Mesendoderm (in vitro differentiated cells): ENCODE measurements around the gene SLC66A1.

Experiments
- DNase-seq: peaks from one replicate; pipeline ENCODE4 v3.0.0; 2013
- H2AK5ac ChIP-seq: 2 replicates; pipeline ENCODE4 v1.6.1; 2013; ENCODE audit warnings: low read length, inconsistent platforms
- H2BK120ac ChIP-seq: 2 replicates; pipeline ENCODE4 v1.6.1; 2013; ENCODE audit warnings: low read depth, mild to moderate bottlenecking, low read length, moderate library complexity, mixed read lengths
- H2BK15ac ChIP-seq: replicated peaks from 2 replicates; pipeline ENCODE4 v1.6.1; 2013; ENCODE audit warnings: low read depth, mild to moderate bottlenecking, moderate library complexity
- H2BK5ac ChIP-seq: 2 replicates; pipeline ENCODE4 v1.6.1; 2013; ENCODE audit warnings: low read length, inconsistent platforms
- H3K18ac ChIP-seq: 2 replicates; pipeline ENCODE4 v1.6.1; 2013; ENCODE audit warnings: mild to moderate bottlenecking, low read length, mixed read lengths
- H3K23ac ChIP-seq: one replicate; pipeline ENCODE4 v1.6.1; 2013; ENCODE audit warnings: low read length
- H3K27ac ChIP-seq: 2 replicates; pipeline ENCODE4 v1.5.1; 2013; ENCODE audit warnings: low read depth, mild to moderate bottlenecking, inconsistent platforms, low read length, moderate library complexity
- H3K27me3 ChIP-seq: 2 replicates; pipeline ENCODE4 v1.6.1; 2013; ENCODE audit warnings: low read length, control low read depth, mild to moderate bottlenecking, inconsistent platforms; ENCODE audit not compliant: insufficient read depth, poor library complexity
- H3K36me3 ChIP-seq: 2 replicates; pipeline ENCODE4 v1.6.1; 2013; ENCODE audit warnings: low read length, inconsistent platforms; ENCODE audit not compliant: control insufficient read depth, insufficient read depth
- H3K4ac ChIP-seq: one replicate; pipeline ENCODE4 v1.6.1; 2013; ENCODE audit warnings: low read depth, mild to moderate bottlenecking, low read length, moderate library complexity
- H3K4me1 ChIP-seq: 2 replicates; pipeline ENCODE4 v1.6.1; 2013; ENCODE audit warnings: low read depth, low read length, inconsistent platforms; ENCODE audit not compliant: control insufficient read depth
- H3K4me2 ChIP-seq: 2 replicates; pipeline ENCODE4 v1.6.1; 2013; ENCODE audit warnings: low read length
- H3K4me3 ChIP-seq: 2 replicates; pipeline ENCODE4 v1.5.1; 2013; ENCODE audit warnings: mild to moderate bottlenecking, low read length
- H3K56ac ChIP-seq: one replicate; pipeline ENCODE4 v1.6.1; 2013; ENCODE audit warnings: low read length
- H3K79me1 ChIP-seq: 2 replicates; pipeline ENCODE4 v1.6.1; 2013; ENCODE audit warnings: low read length, inconsistent platforms
- H3K79me2 ChIP-seq: 2 replicates; pipeline ENCODE4 v1.6.1; 2013; ENCODE audit warnings: mild to moderate bottlenecking, low read length; ENCODE audit not compliant: control insufficient read depth, insufficient read depth
- H3K9ac ChIP-seq: 2 replicates; pipeline ENCODE4 v1.6.1; 2013; ENCODE audit warnings: low read length, inconsistent platforms
- H4K5ac ChIP-seq: one replicate; pipeline ENCODE4 v1.6.1; 2013; ENCODE audit warnings: low read length
- H4K8ac ChIP-seq: one replicate; pipeline ENCODE4 v1.6.1; 2013; ENCODE audit warnings: low read depth, mild to moderate bottlenecking, control low read depth, low read length, moderate library complexity
- WGBS: extraction: QIAGEN DNeasy Blood & Tissue Kit; methylation state at CpG from one replicate; pipeline ENCODE4 v1.1.7; 2013; ENCODE audit warnings: low lambda C conversion rate, missing lambda C conversion rate; ENCODE audit not compliant: insufficient coverage; ENCODE audit errors: extremely low coverage; 5-methylcytosine and 5-hydroxymethylcytosine counted together

The SLC66A1 gene

DNA sequence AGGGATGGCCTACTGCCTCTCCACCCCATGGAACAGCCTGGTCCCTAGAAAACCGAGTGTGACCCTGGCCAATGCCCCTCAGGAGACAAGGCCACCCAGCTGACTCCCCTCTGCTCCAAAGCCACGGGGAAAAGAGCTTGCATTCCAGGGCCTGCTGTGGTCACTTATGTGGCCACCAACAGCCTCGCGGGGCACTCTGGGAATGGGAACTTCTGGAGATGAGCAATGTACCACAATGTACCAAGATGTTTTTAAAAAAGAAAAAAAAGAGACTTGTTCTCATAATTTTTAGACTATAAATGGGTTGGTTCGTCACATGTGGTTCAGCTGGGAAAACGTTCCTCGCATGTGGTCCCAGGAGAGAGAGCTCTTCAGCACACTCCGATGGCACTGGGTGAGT lies 62.8 kb downstream of the SLC66A1 start:
- no CpG with 5 or more reads among the region's 8 CpGs for WGBS
- no peak overlapping the region for H2BK15ac ChIP-seq
- DNase-seq = no peak
- H3K56ac ChIP-seq = no peak overlapping the region
- no peak overlapping the region for H3K9ac ChIP-seq
- no peak overlapping the region for H2AK5ac ChIP-seq
- H3K4me1 ChIP-seq = no peaks in the 10 kb centered on the region
- H3K4me3 ChIP-seq = no peak overlapping the region
- H3K27ac ChIP-seq = no peak overlapping the region
- H3K23ac ChIP-seq = no peak overlapping the region
- H2BK120ac ChIP-seq = no peak overlapping the region
- no peak overlapping the region for H3K4ac ChIP-seq
- H3K27me3 ChIP-seq = no peaks in the 10 kb centered on the region
- no peak overlapping the region for H3K4me2 ChIP-seq
- H4K8ac ChIP-seq = no peak overlapping the region
- H3K18ac ChIP-seq = no peak overlapping the region
- H2BK5ac ChIP-seq = no peak overlapping the region
- H3K36me3 ChIP-seq = peaks cover 2% of the 10 kb centered on the region
- H3K79me1 ChIP-seq = peaks cover 9% of the 10 kb centered on the region
- peaks cover 1% of the 10 kb centered on the region for H3K79me2 ChIP-seq
- H4K5ac ChIP-seq = no peak overlapping the region

DNA sequence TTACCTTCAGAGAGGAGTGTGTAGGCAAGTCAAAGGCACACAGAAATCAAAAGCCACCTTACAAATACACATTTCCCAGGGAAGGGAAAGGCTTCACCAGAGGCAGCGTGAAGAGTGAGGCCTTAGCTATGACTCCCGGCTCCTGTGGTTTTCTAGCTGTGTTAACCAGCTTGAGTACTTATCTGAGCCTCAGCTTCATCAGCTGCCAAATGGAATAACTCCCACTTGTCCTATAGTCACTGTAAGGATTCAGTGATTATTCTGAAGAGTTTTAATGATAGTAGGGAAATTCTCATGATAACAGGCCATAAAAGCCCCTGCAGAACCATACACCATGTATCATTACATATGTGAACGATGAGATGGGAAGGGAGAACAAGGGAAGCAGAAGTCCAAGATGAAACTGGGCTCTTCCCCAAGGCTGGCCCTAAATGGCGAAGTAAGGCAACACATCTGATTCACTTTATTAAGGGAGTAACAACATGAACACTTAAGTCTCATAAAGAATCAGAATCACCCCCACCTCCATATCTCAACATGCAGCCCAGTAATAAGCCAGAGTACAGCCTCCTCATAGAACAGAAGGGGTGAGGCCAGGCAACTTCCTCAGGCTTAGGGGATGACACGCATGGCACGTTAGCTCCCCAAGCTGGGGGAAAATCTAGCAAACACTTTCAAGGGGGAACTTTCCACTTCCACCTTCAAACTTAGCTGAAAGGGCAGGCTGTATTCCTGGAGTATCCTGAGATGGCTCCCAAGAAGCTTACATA lies 63.7 kb downstream of the SLC66A1 start:
- no peak overlapping the region for H2AK5ac ChIP-seq
- no peak overlapping the region for H2BK5ac ChIP-seq
- no peak overlapping the region for H2BK120ac ChIP-seq
- H3K79me2 ChIP-seq = no peaks in the 10 kb centered on the region
- no peak overlapping the region for H3K4me3 ChIP-seq
- no peak overlapping the region for H3K9ac ChIP-seq
- no peak overlapping the region for H4K8ac ChIP-seq
- H3K27me3 ChIP-seq = no peaks in the 10 kb centered on the region
- H2BK15ac ChIP-seq = no peak overlapping the region
- WGBS = no CpG with 5 or more reads among the region's 6 CpGs
- H4K5ac ChIP-seq = no peak overlapping the region
- H3K23ac ChIP-seq = no peak overlapping the region
- peaks cover under 1% of the 10 kb centered on the region for H3K79me1 ChIP-seq
- no peak overlapping the region for H3K56ac ChIP-seq
- H3K36me3 ChIP-seq = peaks cover 2% of the 10 kb centered on the region
- H3K4me1 ChIP-seq = no peaks in the 10 kb centered on the region
- no peak for DNase-seq
- H3K27ac ChIP-seq = no peak overlapping the region
- H3K4ac ChIP-seq = no peak overlapping the region
- H3K18ac ChIP-seq = no peak overlapping the region
- H3K4me2 ChIP-seq = no peak overlapping the region

DNA sequence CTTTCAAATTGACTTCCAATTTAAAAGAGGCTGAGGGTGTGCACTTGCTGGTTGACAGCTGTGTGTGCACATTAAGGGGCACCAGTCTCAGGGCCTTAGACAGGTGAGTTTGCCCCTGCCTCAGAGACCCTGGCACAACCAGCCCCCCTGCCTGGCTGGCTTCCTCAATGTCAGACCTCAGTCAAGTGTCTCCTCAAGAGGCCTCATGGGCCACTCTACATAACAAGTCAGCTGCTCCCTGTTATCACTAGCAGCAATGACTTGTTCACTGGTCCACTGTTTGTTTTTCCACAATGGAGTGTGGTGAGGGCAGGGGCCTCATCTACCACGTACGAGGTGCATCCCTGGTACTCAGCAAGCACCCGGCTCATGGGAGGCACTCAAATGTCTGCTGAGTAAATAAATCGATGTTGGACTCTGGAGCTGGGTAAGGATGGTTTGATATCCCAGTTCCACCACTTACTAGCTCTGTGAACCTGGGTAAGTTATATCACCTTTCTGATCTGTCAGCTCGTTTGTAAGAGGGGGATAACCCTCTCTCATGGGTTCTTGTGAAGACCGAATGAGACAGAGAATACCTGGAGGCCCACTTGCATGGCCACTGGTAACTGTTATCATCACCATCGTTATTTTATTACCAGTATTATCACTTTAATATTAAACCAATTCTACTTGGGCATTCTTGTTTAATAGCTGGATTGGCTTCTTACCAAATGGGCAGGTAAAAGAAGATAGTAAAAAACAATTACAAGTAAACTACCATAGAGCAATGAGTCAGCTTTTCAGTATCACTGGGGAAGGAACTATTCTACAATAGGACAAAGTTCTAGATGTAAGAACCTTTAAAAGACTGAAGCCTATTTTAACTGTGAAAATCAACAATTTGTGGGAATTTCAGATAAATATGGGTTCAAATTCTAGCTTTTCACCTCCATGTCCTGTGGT lies 64.6 kb downstream of the SLC66A1 start:
- Histone ChIP-seq H3K36me3 (peaks cover 2% of the 10 kb centered on the region), H2AK5ac (no peak overlapping the region), H3K9ac (no peak overlapping the region), H3K23ac (no peak overlapping the region), H3K4me3 (no peak overlapping the region), H3K4me1 (no peaks in the 10 kb centered on the region), H2BK5ac (no peak overlapping the region), H3K79me2 (no peaks in the 10 kb centered on the region), H2BK120ac (no peak overlapping the region), H3K79me1 (no peaks in the 10 kb centered on the region), H3K56ac (no peak overlapping the region), H3K27ac (no peak overlapping the region), H3K18ac (no peak overlapping the region), H4K5ac (no peak overlapping the region), H3K4me2 (no peak overlapping the region), H4K8ac (no peak overlapping the region), H3K27me3 (no peaks in the 10 kb centered on the region), H2BK15ac (no peak overlapping the region), H3K4ac (no peak overlapping the region)
- DNase-seq = no peak
- WGBS = no CpG with 5 or more reads among the region's 7 CpGs

DNA sequence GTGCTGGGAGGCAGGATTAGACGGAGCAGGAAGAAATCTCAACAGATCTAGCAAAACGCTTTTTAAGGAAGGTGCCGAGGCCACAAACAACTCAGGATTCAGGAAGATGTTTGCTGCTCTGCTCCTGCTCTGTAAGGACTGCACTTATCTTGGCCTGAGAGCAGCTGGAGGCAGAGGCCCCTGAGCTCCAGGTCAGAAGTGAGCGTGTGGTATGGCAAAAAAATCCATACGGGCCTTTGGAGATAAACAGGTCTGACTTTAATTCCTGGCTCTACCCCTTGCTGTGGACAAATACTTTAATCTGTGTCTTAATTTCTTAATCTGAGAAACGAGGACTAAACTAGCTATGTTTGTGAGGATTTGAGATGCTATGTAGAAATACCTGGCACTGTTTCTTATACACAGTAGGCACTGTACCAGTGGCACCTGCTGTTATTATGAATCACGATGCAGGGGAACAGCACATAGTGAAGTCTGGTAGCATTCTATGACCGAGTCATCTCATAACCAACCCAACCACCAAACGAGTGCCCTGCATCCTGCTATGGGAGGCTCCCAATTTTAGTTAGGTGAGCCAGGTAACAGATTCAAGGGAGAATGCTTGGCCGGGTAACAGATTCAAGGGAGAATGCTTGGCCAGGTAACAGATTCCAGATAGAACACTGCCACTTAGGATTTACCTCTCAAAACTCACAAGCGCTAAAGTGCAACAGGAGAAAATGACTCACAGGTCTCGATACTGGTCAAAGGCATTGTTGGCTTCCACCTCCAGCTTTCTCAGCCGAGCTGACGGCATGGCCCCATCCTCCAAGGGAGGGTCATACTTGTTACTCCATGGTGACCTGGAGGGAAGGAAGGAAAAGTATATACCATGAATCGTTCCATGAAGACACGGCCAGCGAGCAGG lies 65.9 kb downstream of the SLC66A1 start:
- H2AK5ac ChIP-seq = no peak overlapping the region
- no CpG with 5 or more reads among the region's 17 CpGs for WGBS

More for the DNA sequence above, 65.9 kb downstream of the SLC66A1 start:
- no peak for DNase-seq
- Histone ChIP-seq H3K27ac (no peak overlapping the region), H3K4me2 (no peak overlapping the region), H2BK5ac (no peak overlapping the region), H3K18ac (no peak overlapping the region), H4K8ac (no peak overlapping the region), H3K79me2 (no peaks in the 10 kb centered on the region), H3K27me3 (no peaks in the 10 kb centered on the region), H4K5ac (no peak overlapping the region), H3K56ac (no peak overlapping the region), H2BK120ac (no peak overlapping the region), H3K4me1 (no peaks in the 10 kb centered on the region), H3K36me3 (peaks cover 4% of the 10 kb centered on the region), H3K23ac (no peak overlapping the region), H3K9ac (no peak overlapping the region), H2BK15ac (no peak overlapping the region), H3K4me3 (no peak overlapping the region), H3K4ac (no peak overlapping the region), H3K79me1 (no peaks in the 10 kb centered on the region)
